Fibroblast of skin of right quadriceps (primary cell): ENCODE measurements around the gene CABLES2.

Source experiments
- DNase-seq: peaks from one replicate; pipeline ENCODE4 v3.0.0-alpha.2; 2013

CABLES2 gene

GRCh38 chr20:62403331-62403730, 3.8 kb downstream of the CABLES2 start:
- DNase-seq: no peak

- no peak for DNase-seq
These were observed 4.5 kb downstream of the CABLES2 start for GRCh38 chr20:62402456-62403150.

GRCh38 chr20:62401331-62401779, 5.7 kb downstream of the CABLES2 start:
- DNase-seq: no peak

DNA sequence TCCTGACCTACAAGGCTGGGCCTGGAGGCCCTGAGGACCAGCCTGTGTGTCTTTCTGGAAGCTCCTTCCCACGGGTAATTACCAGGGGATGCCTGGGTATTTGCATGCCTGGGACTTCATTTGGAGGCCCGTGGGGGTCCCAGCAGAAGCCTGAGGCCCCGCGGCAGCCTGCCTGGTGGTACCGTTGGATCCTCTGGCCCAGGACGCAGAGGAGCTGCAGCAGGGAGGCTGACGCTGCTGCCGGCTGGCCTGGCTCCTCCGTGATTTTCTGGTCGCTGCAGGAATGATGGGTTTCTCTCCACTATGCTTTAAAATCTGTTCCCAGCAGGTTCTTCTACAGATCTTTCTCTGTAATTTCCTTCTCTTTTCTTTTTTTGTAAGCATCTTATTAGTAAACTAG, 6.5 kb downstream of the CABLES2 start:
- DNase-seq: no peak

DNA sequence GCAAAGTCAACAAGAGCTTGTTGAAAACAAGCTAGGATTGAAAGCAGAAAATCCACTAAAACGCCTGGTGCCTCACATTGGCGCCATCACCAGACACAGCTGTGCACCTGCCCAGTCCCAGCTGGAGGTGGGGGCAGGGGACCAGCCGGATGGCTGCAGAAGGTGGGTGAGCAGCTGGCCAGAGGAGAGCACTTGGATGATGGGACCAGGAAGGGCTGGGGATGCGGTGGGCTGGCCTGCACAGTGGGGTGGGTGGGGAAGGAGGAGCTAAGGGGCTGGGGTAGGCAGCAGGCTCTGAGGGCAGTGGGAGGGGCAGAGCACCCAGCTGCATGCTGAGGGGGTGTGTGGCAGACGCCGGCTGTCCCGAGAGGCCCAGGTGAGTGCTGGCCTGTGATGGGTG, 7.1 kb downstream of the CABLES2 start:
- no peak for DNase-seq

DNA sequence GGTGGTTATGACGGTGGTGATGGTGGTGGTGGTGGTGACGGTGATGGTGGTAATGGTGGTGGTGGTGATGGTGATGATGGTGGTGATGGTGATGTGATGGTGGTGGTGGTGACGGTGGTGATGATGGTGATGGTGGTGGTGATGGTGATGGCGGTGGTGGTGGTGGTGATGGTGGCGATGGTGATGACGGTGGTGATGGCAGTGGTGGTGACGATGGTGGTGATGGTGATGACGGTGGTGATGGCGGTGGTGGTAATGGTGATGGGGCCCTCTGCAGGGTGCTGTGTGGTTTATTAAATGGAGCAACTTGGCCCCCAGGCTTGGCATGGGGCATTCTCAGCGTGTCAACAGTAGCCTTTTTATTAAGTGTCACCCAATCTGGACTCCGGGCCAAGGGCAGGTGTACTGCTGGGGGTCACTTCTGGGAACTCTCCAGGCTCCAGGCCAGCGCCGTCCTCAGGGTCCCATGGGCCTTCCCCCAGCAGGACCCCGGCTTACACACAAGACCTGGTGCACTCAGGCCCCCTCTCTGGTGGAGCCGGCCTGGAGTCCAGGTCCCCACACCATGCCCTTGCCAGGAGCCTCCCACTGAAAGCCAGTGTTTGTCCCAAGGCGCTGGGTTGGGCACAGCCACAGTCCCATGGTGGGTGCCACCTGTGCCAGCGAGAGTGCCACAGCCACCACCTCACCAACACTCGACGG, 8.8 kb downstream of the CABLES2 start:
- DNase-seq: no peak

- DNase-seq: no peak
These were observed 10.5 kb downstream of the CABLES2 start for GRCh38 chr20:62396367-62397239.

DNA sequence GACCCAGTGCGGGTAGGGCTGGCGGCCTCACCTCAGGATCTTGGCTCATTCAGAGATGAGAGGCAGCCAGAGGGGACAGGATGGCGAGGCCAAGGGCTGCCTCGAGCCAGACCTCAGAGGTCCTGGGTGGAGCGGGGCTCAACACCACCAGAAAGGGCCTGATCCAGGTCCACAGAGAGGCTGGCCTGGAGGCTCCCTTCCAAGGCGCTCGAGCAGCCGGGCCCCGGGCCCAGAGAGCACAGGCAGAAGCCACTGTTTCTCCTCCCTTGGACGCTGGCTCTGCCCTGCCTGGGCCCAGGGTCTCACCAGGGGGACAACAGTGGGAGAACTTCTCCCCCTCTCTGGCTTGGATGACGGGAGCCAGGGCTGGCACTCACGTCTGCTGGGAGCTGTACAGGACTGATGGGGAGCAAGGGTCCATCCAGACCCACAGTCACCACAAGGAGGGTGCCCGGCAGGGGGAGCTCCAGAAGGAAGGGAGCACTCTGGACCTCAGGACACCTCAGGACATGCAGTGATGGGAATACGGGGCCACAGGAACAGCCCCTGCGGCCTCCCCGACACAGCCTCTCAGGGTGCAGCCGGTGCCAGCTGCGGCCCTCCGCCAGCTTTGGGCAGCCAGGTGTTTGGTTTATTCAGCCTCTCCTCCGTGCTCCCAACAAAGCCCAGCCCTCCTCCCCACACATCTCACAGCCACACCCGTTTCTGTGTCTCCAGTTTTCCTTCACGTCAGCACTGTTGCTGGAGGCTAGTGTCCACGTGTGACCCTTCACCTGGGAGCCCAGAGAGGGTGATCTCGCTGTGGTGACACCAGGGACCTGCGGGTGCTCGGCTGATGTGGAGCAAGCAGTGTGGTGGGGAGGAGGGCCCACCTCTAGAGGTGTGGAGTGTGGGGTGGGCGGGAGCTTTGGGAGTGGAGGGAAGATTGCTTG, 11.5 kb downstream of the CABLES2 start:
- no peak for DNase-seq

- DNase-seq: no peak
These were observed 12.5 kb downstream of the CABLES2 start for GRCh38 chr20:62394248-62395245.

- no peak for DNase-seq
These were observed 13.3 kb downstream of the CABLES2 start for GRCh38 chr20:62393830-62394229.

GRCh38 chr20:62393335-62393665, 13.8 kb downstream of the CABLES2 start:
- DNase-seq: no peak

- DNase-seq: no peak
These were observed 14.3 kb downstream of the CABLES2 start for GRCh38 chr20:62392621-62393334.

DNA sequence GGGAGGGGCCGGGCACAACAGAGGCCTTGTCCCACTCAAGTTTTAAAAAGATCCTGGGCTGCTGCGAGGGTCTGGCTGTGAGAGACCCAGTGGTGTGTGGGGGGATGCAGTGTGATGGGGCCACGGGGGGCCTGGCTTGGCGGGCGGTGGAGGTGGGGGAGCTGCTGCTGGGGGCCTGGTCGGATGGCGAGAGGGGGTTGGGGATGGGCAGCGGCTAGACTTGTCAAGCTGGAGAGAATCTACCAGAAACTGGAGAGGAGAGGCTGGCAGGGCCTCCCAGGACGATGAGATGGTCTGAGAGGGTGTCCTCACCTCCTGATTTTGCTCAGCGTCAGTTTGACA, 15.0 kb downstream of the CABLES2 start:
- no peak for DNase-seq

GRCh38 chr20:62391165-62392076, 15.7 kb downstream of the CABLES2 start:
- no peak for DNase-seq

GRCh38 chr20:62390317-62391164, 16.5 kb downstream of the CABLES2 start:
- DNase-seq: no peak

GRCh38 chr20:62389601-62390087, 17.4 kb downstream of the CABLES2 start:
- no peak for DNase-seq

DNA sequence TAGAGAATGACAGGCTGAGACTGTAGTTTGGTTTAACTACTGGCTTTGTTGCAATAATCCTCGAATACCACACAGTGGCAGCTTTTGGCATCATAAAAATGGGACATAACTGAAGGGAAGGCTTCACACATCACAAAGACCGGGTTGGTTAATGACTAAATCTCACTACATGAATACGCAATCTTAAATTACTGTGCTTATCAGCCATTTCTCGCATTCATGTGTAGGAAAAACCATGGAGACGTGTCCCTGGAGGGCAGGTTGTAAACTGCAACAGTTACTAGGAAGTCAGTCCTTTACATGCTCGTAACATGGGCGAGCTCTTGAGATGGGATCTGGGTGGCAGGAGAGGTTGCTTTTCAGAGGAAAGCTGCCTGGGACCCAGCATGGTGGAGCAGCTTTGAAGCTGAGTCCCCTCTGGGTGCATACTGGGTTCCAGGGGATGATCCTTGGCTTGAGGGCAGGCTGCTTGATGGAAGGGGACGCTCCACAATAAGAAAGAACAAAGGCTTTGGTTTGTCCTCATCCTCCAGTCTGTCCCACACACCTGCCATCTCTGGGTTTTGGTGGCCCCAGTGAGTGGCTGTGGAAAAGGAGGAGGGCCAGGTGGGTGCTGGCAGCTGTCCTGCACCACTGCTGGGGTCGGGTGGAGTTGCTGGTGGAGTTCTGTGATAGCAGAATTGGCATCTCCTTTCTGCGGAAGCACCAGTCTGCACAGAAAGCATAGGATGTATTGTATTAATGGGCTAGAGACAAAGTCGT, 18.1 kb downstream of the CABLES2 start:
- DNase-seq: no peak
